NT2/D1 (cell line): ENCODE results near the gene STAT4.

Experiments used
- DNase-seq: peaks from one replicate; pipeline ENCODE4 v3.0.0-alpha.2; 2011; ENCODE audit warnings: low read depth, low spot score
- H3K27me3 ChIP-seq: 2 replicates; pipeline ENCODE4 v1.6.0; 2011; ENCODE audit warnings: mild to moderate bottlenecking; ENCODE audit not compliant: insufficient read length, insufficient read depth
- H3K36me3 ChIP-seq: 2 replicates; pipeline ENCODE4 v1.6.1; 2011; ENCODE audit warnings: mild to moderate bottlenecking, low read length, mixed read lengths; ENCODE audit not compliant: insufficient read depth, insufficient read length
- H3K4me1 ChIP-seq: 2 replicates; pipeline ENCODE4 v1.5.1; 2011; ENCODE audit not compliant: insufficient read depth, insufficient read length
- H3K4me3 ChIP-seq: 2 replicates; pipeline ENCODE4 v1.5.1; 2011; ENCODE audit warnings: low read depth; ENCODE audit not compliant: insufficient read length
- H3K9ac ChIP-seq: 2 replicates; pipeline ENCODE4 v1.6.0; 2011; ENCODE audit warnings: low read depth; ENCODE audit not compliant: insufficient read length
- H3K9me3 ChIP-seq: 2 replicates; pipeline ENCODE4 v1.5.1; 2011; ENCODE audit warnings: mild to moderate bottlenecking, low read length; ENCODE audit not compliant: insufficient read depth
- SUZ12 ChIP-seq: IDR thresholded peaks from 2 replicates; pipeline ENCODE4 v1.6.1; 2011; ENCODE audit not compliant: insufficient read length, insufficient read depth; ENCODE audit errors: extremely low read depth
- YY1 ChIP-seq: IDR thresholded peaks from 2 replicates; pipeline ENCODE4 v1.6.1; 2011; ENCODE audit not compliant: insufficient read length, insufficient read depth
- ZNF274 ChIP-seq: IDR thresholded peaks from 2 replicates; pipeline ENCODE4 v1.6.1; 2011; ENCODE audit warnings: mild to moderate bottlenecking, low read depth, low read length

STAT4 gene

DNA sequence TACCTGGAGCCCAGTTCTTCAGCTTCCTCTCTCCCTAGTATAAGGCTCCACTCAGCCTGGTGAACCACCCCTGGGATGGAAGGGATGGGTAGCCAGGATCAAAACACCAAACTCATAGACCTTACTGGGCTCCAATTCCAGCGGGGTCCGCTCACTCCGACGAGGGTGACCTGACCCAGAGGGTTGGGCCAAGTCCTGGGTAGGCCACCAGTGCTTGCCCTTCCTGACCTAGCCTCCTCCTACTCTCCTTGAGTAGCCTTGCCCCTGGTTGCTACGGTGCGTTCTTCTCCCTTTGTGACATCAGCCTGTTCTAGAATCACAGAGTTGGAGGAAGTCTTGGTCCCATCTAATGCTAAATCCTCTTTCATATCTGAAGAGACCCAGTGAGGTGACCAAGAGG lies 537 bp upstream of the STAT4 start:
- Histone ChIP-seq H3K36me3 (no peaks in the 10 kb centered on the region), H3K4me1 (peaks cover 4% of the 10 kb centered on the region), H3K9ac (peak overlapping the region; percentile 71), H3K27me3 (peaks cover 33% of the 10 kb centered on the region), H3K4me3 (peak overlapping the region; percentile 61), H3K9me3 (no peaks in the 10 kb centered on the region)
- no peak for TF ChIP-seq YY1
- no peak for TF ChIP-seq SUZ12
- no peak for TF ChIP-seq ZNF274
- DNase-seq: no peak

DNA sequence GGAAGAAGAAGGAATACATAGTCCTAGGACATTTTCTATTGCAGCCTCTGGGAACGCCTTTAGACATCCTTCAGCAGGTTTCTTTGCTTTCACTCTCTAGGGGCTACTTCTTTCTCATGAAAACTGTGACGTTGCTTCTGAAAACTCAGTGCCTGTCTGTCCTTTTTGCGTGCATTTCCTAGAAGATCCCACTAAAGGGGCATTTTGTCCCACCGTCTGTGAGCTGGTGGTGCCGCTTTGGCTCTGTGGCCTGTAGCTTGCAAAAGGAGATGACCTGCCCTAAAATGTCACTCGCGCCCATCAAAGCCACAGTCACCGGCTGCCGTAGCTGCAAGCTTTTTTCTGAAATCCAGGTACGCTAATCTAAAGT lies 579 bp downstream of the STAT4 start:
- Histone ChIP-seq H3K9ac (peak overlapping the region; percentile 71), H3K4me1 (peaks cover 4% of the 10 kb centered on the region)

GRCh38 chr2:191149391-191149790 lies 1.4 kb downstream of the STAT4 start:
- no peak overlapping the region for H3K4me3 ChIP-seq
- no peaks in the 10 kb centered on the region for H3K36me3 ChIP-seq
- no peak for TF ChIP-seq SUZ12
- no peak for TF ChIP-seq ZNF274
- TF ChIP-seq YY1: no peak
- H3K9ac ChIP-seq: no peak overlapping the region
- peaks cover 33% of the 10 kb centered on the region for H3K27me3 ChIP-seq
- peaks cover 4% of the 10 kb centered on the region for H3K4me1 ChIP-seq
- no peaks in the 10 kb centered on the region for H3K9me3 ChIP-seq
- DNase-seq: no peak

More for the DNA sequence above, 579 bp downstream of the STAT4 start:
- DNase-seq: no peak
- Histone ChIP-seq H3K4me3 (peak overlapping the region; percentile 61), H3K36me3 (no peaks in the 10 kb centered on the region), H3K27me3 (peaks cover 33% of the 10 kb centered on the region), H3K9me3 (no peaks in the 10 kb centered on the region)
- TF ChIP-seq YY1 (no peak), SUZ12 (no peak), ZNF274 (no peak)

DNA sequence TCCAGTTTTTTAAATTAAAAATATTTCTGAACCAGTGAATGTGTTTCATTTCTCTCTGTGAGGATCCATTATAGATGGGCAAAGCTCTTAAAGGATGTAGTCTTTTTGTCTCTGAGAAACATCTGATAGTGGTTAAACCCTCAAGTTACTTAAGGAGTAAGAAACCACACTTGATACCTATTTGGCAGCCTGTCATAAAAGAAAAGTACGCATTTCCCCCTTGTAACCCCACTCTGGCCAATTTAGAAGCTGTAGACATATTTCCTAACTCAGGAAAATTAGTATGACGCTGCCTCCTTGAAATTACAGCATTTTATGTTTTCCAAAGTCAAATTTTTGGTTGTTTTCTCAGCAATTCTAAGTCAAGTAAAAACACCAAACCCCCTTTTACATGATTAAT lies 2.0 kb downstream of the STAT4 start:
- Histone ChIP-seq H3K4me3 (no peak overlapping the region), H3K36me3 (no peaks in the 10 kb centered on the region), H3K4me1 (peaks cover 4% of the 10 kb centered on the region), H3K9ac (no peak overlapping the region), H3K27me3 (peaks cover 33% of the 10 kb centered on the region), H3K9me3 (no peaks in the 10 kb centered on the region)
- no peak for DNase-seq
- TF ChIP-seq YY1: no peak
- TF ChIP-seq SUZ12: no peak
- no peak for TF ChIP-seq ZNF274

GRCh38 chr2:191148281-191148680 lies 2.5 kb downstream of the STAT4 start:
- H3K4me1 ChIP-seq: peaks cover 4% of the 10 kb centered on the region

DNA sequence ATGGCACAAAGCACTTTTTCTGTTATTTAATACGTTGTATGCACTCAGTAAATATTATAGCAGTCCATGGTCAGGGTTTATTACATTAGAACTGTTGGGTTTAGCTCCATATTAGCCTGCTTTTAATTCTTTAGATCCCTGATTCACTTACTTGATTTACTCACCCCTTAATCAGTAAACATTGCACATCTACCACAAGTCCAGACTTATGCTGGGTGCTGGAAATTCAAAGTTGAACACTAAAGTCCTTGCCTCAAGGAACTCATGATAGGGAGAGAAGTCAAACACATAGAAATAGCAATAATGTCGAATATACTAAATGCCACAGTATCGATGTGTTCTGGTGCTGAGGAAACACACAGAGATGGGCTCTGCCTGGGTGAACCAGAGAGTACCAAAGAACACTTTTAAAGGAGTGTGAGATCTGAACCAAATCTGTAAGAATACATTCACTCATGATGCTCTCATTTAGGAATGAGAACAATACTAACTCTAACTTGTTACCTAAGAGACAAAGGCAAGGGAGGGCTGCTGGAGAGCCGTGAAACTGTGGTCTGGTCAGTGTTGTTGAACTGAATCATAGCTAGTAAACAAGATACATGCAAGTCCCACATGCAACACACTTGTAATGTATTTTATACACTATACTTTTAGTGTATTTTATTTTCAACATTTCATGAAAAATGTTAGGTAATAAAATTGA lies 4.9 kb downstream of the STAT4 start:
- no peak overlapping the region for H3K4me3 ChIP-seq
- no peak for TF ChIP-seq YY1
- TF ChIP-seq ZNF274: no peak
- no peak for TF ChIP-seq SUZ12
- H3K9ac ChIP-seq: no peak overlapping the region
- H3K9me3 ChIP-seq: no peaks in the 10 kb centered on the region
- no peaks in the 10 kb centered on the region for H3K4me1 ChIP-seq
- no peaks in the 10 kb centered on the region for H3K36me3 ChIP-seq
- H3K27me3 ChIP-seq: peaks cover 28% of the 10 kb centered on the region
- no peak for DNase-seq

More at GRCh38 chr2:191148281-191148680, 2.5 kb downstream of the STAT4 start:
- TF ChIP-seq SUZ12: no peak
- TF ChIP-seq ZNF274: no peak
- TF ChIP-seq YY1: no peak
- DNase-seq: no peak
- Histone ChIP-seq H3K9ac (no peak overlapping the region), H3K9me3 (no peaks in the 10 kb centered on the region), H3K36me3 (no peaks in the 10 kb centered on the region), H3K27me3 (peaks cover 33% of the 10 kb centered on the region), H3K4me3 (no peak overlapping the region)

- no peaks in the 10 kb centered on the region for H3K9me3 ChIP-seq
- DNase-seq: no peak
- peaks cover 12% of the 10 kb centered on the region for H3K27me3 ChIP-seq
- no peak overlapping the region for H3K9ac ChIP-seq
- H3K4me3 ChIP-seq: no peak overlapping the region
- no peaks in the 10 kb centered on the region for H3K36me3 ChIP-seq
- TF ChIP-seq YY1 (no peak), SUZ12 (no peak), ZNF274 (no peak)
- no peaks in the 10 kb centered on the region for H3K4me1 ChIP-seq
Measured at GRCh38 chr2:191144217-191144616, 6.6 kb downstream of the STAT4 start.
